IPS DF 4.7 (cell line): Measurements from ENCODE around the gene GRID2.
"Not testable (repeated sequence)": the region's sequence is repeated elsewhere in the genome, so short reads cannot be mapped to it uniquely, and the experiment has no call there.

Experiments used
- DNase-seq: peaks from one replicate; pipeline ENCODE4 v3.0.0-alpha.2; 2013; ENCODE audit warnings: low spot score; ENCODE audit errors: extremely low read depth

Gene GRID2

GRCh38 chr4:93654211-93654610, 1350.4 kb downstream of the GRID2 start:
- DNase-seq, result no peak

GRCh38 chr4:93657527-93657926, 1353.8 kb downstream of the GRID2 start:
- no peak for DNase-seq

- DNase-seq, result no peak
Observed at GRCh38 chr4:93658443-93658842, 1354.7 kb downstream of the GRID2 start.

DNA sequence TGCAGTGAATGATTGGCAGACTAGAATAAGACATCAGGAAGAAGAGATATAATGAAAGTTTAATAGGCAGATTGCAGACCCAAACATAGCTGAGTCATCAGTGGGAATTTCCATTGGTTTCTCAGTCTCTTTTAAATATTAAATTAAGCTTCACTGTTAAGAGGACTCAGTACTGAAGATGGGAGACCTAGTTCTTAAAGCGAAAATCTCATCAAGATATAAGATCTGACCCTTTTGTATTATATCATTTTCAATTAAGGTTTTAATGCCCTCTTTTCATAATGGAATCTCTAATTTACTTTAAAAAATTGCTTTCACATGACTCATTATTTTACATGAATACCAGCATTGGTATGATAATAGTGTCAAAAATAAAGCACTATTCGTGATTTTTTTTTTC, 1355.9 kb downstream of the GRID2 start:
- DNase-seq, result no peak

DNA sequence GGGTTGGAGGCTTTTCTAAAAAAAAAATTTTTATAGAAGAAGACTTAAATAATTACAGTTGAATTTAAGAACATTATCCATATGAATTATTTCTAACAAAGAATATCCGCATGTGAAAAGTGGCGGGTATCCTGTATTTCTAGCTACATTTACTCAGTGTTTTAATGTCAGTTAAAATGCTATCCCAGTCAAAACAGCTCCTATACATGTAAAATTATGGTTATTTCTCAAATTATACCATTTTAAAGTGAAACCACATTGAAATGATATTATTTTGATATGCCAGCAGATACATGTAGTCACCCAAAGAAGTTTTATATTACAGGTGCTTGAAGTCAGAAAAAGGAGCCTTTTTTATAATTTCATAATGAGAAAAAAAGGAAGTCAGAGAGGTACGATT, 1356.3 kb downstream of the GRID2 start:
- DNase-seq, result no peak

- no peak for DNase-seq
Observed at GRCh38 chr4:93670434-93670833, 1366.7 kb downstream of the GRID2 start.

DNA sequence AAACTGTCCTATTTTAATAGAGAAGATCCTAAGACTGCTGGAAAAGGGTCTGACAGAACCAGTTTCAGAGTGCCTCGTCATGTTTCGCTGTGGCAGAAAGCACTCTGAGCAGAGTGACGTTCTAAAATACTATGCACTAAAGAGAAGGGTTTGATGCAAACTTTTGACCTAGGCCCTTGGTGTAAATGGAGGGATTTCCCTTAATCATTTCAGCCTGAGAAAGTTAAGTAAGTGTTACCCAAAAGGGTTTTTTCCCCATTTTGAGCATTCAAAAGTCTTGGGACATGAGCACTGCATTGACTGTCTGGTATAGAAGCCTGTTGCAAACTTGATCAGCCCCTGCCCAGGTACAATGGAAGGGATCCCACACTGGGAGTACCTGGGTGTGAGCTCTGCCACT, 1367.3 kb downstream of the GRID2 start:
- DNase-seq, result no peak

DNA sequence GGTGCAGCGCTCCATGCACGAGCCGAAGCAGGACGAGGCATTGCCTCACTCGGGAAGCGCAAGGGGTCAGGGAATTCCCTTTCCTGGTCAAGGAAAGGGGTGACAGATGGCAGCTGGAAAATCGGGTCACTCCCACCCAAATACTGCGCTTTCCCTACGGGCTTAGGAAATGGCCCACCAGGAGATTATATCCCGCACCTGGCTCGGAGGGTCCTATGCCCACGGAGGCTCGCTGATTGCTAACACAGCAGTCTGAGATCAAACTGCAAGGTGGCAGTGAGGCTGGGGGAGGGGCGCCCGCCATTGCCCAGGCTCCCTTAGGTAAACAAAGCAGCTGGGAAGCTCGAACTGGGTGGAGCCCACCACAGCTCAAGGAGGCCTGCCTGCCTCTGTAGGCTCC, 1373.2 kb downstream of the GRID2 start:
- DNase-seq, result not testable (repeated sequence)

DNA sequence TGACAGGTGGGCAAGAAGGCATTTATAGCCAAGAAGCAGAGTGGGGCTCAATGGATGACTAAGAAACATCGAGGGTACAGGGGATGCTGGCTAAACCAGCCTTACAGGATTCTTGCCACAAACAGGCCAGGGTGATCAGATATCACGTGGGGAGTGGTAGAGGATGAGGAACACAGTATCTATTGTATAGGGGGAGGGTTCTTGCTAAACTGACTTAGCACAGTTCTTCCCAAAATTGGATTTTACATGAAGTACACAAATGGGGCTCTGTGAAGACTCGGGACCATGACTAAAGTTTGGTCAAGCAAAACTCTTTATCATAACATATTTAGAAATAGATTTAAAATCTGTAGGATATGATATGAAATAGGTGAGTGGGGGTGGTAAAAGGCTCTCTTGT, 1380.8 kb downstream of the GRID2 start:
- no peak for DNase-seq

DNA sequence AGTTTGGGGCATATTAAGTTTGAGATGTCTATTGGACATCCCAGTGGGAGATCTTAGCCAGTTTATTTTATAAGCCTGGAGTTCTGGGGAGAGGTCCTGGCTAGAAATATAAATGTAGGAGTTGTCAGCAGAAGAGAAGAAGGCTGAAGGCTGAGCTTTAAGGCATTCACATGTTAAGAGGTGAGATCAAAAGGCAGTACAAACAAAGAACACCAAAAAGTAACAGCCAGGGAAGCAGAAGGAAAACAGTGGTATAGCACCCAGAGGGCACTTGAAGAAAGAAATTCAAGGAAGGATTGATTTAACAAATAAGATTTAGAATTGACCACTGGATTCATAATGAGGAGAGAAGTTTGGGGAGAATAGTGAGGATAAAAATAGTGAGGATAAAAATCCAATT, 1383.5 kb downstream of the GRID2 start:
- DNase-seq, result no peak

DNA sequence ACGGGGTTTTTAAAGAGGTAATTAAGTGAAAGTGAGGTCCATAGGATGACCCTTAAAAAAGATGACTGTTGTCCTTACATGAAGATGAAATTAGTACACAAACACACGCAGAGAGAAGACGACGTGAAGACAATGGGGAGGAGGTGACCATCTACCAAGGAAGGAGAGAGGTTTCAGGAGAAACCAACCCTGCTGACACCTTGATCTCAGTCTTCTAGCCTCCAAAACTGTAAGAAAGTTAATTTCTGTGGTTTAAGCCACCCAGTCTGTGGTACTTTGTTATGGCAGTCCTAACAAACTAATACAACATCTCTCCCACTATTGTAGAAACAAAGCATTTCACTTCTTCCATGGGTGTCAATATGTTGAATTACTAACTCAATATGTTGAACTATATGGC, 1385.2 kb downstream of the GRID2 start:
- DNase-seq, result no peak

GRCh38 chr4:93693141-93693540, 1389.4 kb downstream of the GRID2 start:
- no peak for DNase-seq

DNA sequence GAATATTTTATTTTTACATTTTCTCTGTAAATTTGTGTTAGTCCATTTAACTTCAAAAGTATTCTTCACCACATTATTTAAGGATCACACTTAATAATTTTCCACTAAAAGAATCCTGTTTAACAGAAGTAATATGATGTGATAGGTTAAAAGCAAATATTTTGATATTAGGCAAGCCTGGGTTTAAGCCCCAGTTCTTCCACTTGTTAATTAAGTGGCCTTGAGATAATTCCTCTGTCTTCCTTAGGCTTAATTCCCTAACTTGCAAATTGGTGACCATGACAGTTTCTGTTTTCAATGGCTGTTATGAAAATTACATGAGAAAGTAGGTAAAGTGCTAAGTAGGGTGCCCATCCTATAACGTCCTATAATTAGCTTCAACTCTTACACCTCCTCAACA, 1394.9 kb downstream of the GRID2 start:
- no peak for DNase-seq

DNA sequence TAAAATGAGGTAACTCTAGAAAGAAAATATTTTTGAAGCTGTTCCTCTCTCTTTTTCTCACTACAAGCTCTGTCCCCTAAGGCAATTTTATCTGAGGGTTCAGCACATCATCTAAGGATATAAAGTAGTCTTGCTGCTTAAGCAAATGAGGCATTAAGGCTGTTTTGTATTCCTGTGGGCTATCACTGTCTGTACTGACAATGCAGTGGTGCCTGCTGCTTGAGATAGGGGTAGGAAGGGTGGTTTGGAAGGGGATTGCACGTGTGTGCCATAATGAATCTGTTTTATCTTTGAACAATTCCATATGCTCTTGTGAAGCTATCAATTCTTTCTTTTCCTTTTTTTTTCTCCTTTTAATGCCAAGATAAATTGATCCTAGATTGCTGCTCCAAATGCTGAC, 1396.8 kb downstream of the GRID2 start:
- no peak for DNase-seq

GRCh38 chr4:93710101-93710846, 1406.5 kb downstream of the GRID2 start:
- peak; percentile 19 for DNase-seq

- no peak for DNase-seq
Observed at GRCh38 chr4:93710847-93711430, 1407.2 kb downstream of the GRID2 start.

DNA sequence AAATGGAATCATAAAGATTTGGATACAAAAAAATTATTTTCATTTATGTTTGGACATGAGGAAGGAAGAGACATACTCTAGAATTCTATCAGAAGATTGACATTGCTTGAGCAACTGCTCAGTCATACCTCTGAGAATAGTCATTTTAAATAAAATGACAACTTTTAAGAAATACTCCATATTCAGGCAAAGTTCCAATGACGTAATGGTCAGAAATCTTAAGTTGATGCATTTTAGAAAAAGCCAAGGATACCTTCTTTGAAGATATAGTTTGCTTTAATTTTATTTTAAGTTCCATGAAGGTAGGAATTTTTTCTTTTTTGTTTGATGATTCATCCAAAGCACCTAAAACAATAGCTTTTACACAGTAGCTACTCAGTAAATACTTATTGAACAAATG, 1414.5 kb downstream of the GRID2 start:
- DNase-seq, result no peak

DNA sequence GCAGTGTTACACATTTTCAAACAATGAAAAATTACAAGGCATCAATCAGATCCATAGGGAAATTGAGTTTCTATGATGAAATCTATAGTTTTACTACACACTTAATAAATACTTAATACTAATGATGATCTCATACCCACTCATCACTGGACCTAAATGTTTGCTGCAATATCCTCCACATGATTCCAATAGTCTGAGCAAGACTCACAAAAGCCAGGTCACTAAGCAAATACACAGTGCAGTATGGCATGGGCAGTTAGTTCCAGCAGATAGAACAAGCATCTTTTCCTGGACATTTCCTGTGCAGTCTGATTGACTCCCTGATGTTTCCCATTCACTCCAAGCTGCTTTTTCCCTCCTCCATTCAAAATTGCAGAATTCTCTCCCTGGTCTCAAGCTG, 1415.8 kb downstream of the GRID2 start:
- DNase-seq, result no peak

- no peak for DNase-seq
Observed at GRCh38 chr4:93722446-93722845, 1418.7 kb downstream of the GRID2 start.

- DNase-seq, result no peak
Observed at GRCh38 chr4:93730251-93730650, 1426.5 kb downstream of the GRID2 start.

GRCh38 chr4:93730760-93731159, 1427.0 kb downstream of the GRID2 start:
- no peak for DNase-seq

DNA sequence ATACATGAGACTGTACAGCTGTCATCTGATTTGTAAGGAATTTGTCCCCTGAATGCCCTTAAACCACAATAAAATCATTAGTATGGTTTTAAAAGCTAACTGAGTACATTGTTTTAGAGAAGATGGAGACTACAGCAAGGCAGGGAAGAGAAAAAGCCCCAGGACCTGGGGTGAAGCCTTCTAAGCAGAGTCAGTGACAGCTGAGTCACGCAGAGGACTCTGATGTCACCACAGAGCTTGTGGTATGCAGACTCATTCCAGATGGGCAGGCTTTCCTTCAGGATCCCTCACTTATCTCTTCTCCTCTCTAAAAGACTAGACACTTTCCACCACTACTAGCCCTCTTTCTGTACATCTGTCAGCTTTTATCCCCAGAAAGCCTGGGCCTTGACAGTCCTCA, 1427.7 kb downstream of the GRID2 start:
- no peak for DNase-seq

GRCh38 chr4:93732509-93732908, 1428.7 kb downstream of the GRID2 start:
- DNase-seq, result no peak
